WTC11 (cell line): ENCODE measurements around the gene FOXK1. TPM values are rescaled to one million over a fixed set of nuclear protein-coding genes. Genes with fewer than 3 reads are reported as not detected.
A peak's percentile ranks its signal among the peaks of the same experiment; 100 is the strongest.

Experiments
- ARID4B ChIP-seq: sonication (generic); formaldehyde crosslinking; IDR thresholded peaks from 2 replicates; pipeline ENCODE4 v1.8.0; 2023; ENCODE audit warnings: missing genetic modification reagents, mild to moderate bottlenecking, borderline replicate concordance
- ATF6 ChIP-seq: sonication (generic); formaldehyde crosslinking; IDR thresholded peaks from 2 replicates; pipeline ENCODE4 v1.8.1; 2023; ENCODE audit warnings: mild to moderate bottlenecking, missing genetic modification reagents
- E2F5 ChIP-seq: sonication (generic); formaldehyde crosslinking; IDR thresholded peaks from 2 replicates; pipeline ENCODE4 v1.8.1; 2022; ENCODE audit warnings: mild to moderate bottlenecking, moderate library complexity, missing genetic modification reagents
- ESRRA ChIP-seq: sonication (generic); formaldehyde crosslinking; IDR thresholded peaks from 2 replicates; pipeline ENCODE4 v1.8.1; 2022; ENCODE audit warnings: mild to moderate bottlenecking, missing genetic modification reagents, borderline replicate concordance
- ETV6 ChIP-seq: sonication (generic); formaldehyde crosslinking; IDR thresholded peaks from 2 replicates; pipeline ENCODE4 v1.8.1; 2022; ENCODE audit warnings: mild to moderate bottlenecking, missing genetic modification reagents
- FOXJ3 ChIP-seq: sonication (generic); formaldehyde crosslinking; IDR thresholded peaks from 2 replicates; pipeline ENCODE4 v1.9.0; 2021; ENCODE audit warnings: missing genetic modification reagents, mild to moderate bottlenecking, borderline replicate concordance
- FOXP1 ChIP-seq: sonication (generic); formaldehyde crosslinking; IDR thresholded peaks from 2 replicates; pipeline ENCODE4 v1.8.0; 2022; ENCODE audit warnings: missing genetic modification reagents, mild to moderate bottlenecking, moderate library complexity, borderline replicate concordance
- GABPB1 ChIP-seq: sonication (generic); formaldehyde crosslinking; IDR thresholded peaks from 2 replicates; pipeline ENCODE4 v1.8.1; 2023; ENCODE audit warnings: mild to moderate bottlenecking, missing genetic modification reagents
- GRHL2 ChIP-seq: fragments of 250-450 bp; sonication (Bioruptor Pico); IDR thresholded peaks from 2 replicates; pipeline ENCODE4 v1.8.0; 2022; ENCODE audit warnings: mild to moderate bottlenecking, moderate library complexity; ENCODE audit not compliant: insufficient replicate concordance, severe bottlenecking
- IRF1 ChIP-seq: sonication (generic); formaldehyde crosslinking; IDR thresholded peaks from 2 replicates; pipeline ENCODE4 v1.8.0; 2023; ENCODE audit warnings: missing genetic modification reagents
- JUN ChIP-seq: sonication (generic); formaldehyde crosslinking; IDR thresholded peaks from 2 replicates; pipeline ENCODE4 v1.8.0; 2023; ENCODE audit warnings: mild to moderate bottlenecking, missing genetic modification reagents
- KAT7 ChIP-seq: sonication (generic); formaldehyde crosslinking; IDR thresholded peaks from 2 replicates; pipeline ENCODE4 v1.8.1; 2023; ENCODE audit warnings: missing genetic modification reagents, mild to moderate bottlenecking, borderline replicate concordance
- MLX ChIP-seq: sonication (generic); formaldehyde crosslinking; IDR thresholded peaks from 2 replicates; pipeline ENCODE4 v1.8.1; 2023; ENCODE audit warnings: mild to moderate bottlenecking, missing genetic modification reagents, moderate library complexity
- NR2C2 ChIP-seq: sonication (generic); formaldehyde crosslinking; IDR thresholded peaks from 2 replicates; pipeline ENCODE4 v1.8.0; 2022; ENCODE audit warnings: mild to moderate bottlenecking, missing genetic modification reagents
- NR3C1 ChIP-seq: sonication (generic); formaldehyde crosslinking; conservative IDR thresholded peaks from 2 replicates; pipeline ENCODE4 v1.8.1; 2023; ENCODE audit warnings: low read depth, mild to moderate bottlenecking, missing genetic modification reagents
- PRDM15 ChIP-seq: sonication (generic); formaldehyde crosslinking; IDR thresholded peaks from 2 replicates; pipeline ENCODE4 v1.8.0; 2022; ENCODE audit warnings: missing genetic modification reagents
- ZBTB43 ChIP-seq: sonication (generic); formaldehyde crosslinking; IDR thresholded peaks from 2 replicates; pipeline ENCODE4 v1.8.1; 2023; ENCODE audit warnings: mild to moderate bottlenecking, missing genetic modification reagents
- ZNF281 ChIP-seq: sonication (generic); formaldehyde crosslinking; IDR thresholded peaks from 2 replicates; pipeline ENCODE4 v1.8.0; 2023; ENCODE audit warnings: mild to moderate bottlenecking, missing genetic modification reagents
- total RNA-seq: library from RNA; stranded (reverse); gene quantifications from 3 replicates; pipeline ENCODE4 v1.2.3, GENCODE V29; 2021

The FOXK1 gene
- total RNA-seq, 1 experiment from 2014 or later = 21.9 TPM

GRCh38 chr7:4641667-4642467, 40.2 kb upstream of the FOXK1 start (continued):
- TF ChIP-seq FOXJ3 (no peak), IRF1 (CRISPR knock-in tag) (peak; percentile 96), ESRRA (CRISPR knock-in tag) (peak; percentile 97), PRDM15 (peak; percentile 100), MLX (CRISPR knock-in tag) (no peak), JUN (CRISPR knock-in tag) (peak; percentile 98), NR2C2 (CRISPR knock-in tag) (peak; percentile 89), ARID4B (CRISPR knock-in tag) (peak; percentile 97), ETV6 (CRISPR knock-in tag) (peak; percentile 98), ZNF281 (CRISPR knock-in tag) (no peak; the same call in 1 of the 2 replicates), KAT7 (CRISPR knock-in tag) (peak; percentile 99; the same call in 1 of the 2 replicates), E2F5 (CRISPR knock-in tag) (peak; percentile 96), GRHL2 (no peak), NR3C1 (CRISPR knock-in tag) (peak; percentile 97; the same call in 1 of the 2 replicates), ZBTB43 (CRISPR knock-in tag) (peak; percentile 88), FOXP1 (peak; percentile 100), GABPB1 (peak; percentile 64; the same call in 1 of the 2 replicates), ATF6 (no peak)
